HG03045 (cell line): ENCODE data around the gene NTSR1.

Experiments used
- ATAC-seq: cut with Tn5 transposase; IDR thresholded peaks from one replicate; pipeline ENCODE4 v1.9.1; 2021; ENCODE audit warnings: mild to moderate bottlenecking, moderate library complexity; ENCODE audit not compliant: unreplicated experiment

The NTSR1 gene

GRCh38 chr20:62708591-62709536 lies at the start of gene NTSR1:
Gene NTSR1, plus strand, starts transcription at chr20:62708836. Its CDS starts 372 bp downstream, at chr20:62709208.
- no peak for ATAC-seq

GRCh38 chr20:62659488-62660239 lies 49.0 kb upstream of the NTSR1 start:
- ATAC-seq, result no peak

- ATAC-seq, result no peak
These were observed 48.4 kb upstream of the NTSR1 start for GRCh38 chr20:62660240-62660615.

GRCh38 chr20:62660768-62661167 lies 47.9 kb upstream of the NTSR1 start:
- ATAC-seq, result no peak

- ATAC-seq, result no peak
These were observed 47.0 kb upstream of the NTSR1 start for GRCh38 chr20:62661647-62662046.

GRCh38 chr20:62662422-62662821 lies 46.2 kb upstream of the NTSR1 start:
- no peak for ATAC-seq

- ATAC-seq, result no peak
These were observed 45.3 kb upstream of the NTSR1 start for GRCh38 chr20:62663145-62664018.

GRCh38 chr20:62664019-62664971 lies 44.3 kb upstream of the NTSR1 start:
- no peak for ATAC-seq

GRCh38 chr20:62665153-62665754 lies 43.4 kb upstream of the NTSR1 start:
- ATAC-seq, result no peak

- ATAC-seq, result no peak
These were observed 42.6 kb upstream of the NTSR1 start for GRCh38 chr20:62665826-62666735.

GRCh38 chr20:62666736-62667529 lies 41.7 kb upstream of the NTSR1 start:
- ATAC-seq, result no peak

- no peak for ATAC-seq
These were observed 40.9 kb upstream of the NTSR1 start for GRCh38 chr20:62667530-62668440.

- no peak for ATAC-seq
These were observed 40.1 kb upstream of the NTSR1 start for GRCh38 chr20:62668441-62669027.

GRCh38 chr20:62669249-62669648 lies 39.4 kb upstream of the NTSR1 start:
- no peak for ATAC-seq

- no peak for ATAC-seq
These were observed 38.5 kb upstream of the NTSR1 start for GRCh38 chr20:62670156-62670555.

GRCh38 chr20:62670998-62671397 lies 37.6 kb upstream of the NTSR1 start:
- ATAC-seq, result no peak
